GM18907 (cell line): ENCODE results near the gene CLDN24.
A peak's percentile ranks its signal among the peaks of the same experiment; 100 is the strongest.
"Not testable (repeated sequence)": the region's sequence is repeated elsewhere in the genome, so short reads cannot be mapped to it uniquely, and the experiment has no call there.

Source experiments
- ATAC-seq: cut with Tn5 transposase; IDR thresholded peaks from one replicate; pipeline ENCODE4 v1.9.1; 2021; ENCODE audit warnings: mild to moderate bottlenecking, moderate library complexity; ENCODE audit not compliant: unreplicated experiment

CLDN24 gene

DNA sequence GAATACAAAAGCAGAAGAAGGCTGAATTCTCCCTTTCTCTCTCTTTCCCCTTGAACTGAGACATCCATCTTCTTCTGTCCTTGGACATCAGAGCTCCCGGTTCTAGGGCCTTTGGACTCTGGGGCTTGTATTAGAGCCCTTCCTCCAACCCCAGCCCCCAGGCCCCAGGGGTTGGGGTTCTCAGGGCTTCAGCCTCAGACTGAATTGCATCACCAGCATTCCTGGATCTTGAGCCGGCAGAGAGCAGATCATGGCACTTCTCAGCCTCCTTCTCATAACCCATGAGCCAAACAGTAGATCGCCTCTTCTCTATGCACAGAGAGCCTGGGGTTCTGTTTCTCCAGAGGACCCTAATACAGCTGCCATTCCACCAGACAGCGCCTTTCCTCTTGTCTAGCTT is 25.3 kb upstream of the CLDN24 start:
- ATAC-seq = no peak

DNA sequence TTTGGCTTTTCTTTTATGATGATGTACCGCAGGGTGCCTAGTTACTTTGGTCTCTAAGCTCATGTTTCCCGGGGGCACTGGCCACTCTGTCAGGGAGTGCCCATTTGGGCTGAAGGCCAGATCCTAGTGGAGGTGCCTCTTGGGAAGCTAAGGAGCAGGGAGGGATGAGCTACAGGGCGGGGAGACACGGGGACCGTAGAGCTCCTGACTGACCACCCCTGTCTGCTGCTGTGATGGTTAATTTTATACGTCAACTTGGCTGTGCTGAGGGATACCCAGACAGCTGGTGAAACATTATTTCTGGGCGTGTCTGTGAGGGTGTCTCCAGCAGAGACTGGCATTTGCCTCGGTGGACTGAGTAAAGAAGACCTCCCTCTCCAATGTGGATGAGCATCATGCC is 24.9 kb upstream of the CLDN24 start:
- no peak for ATAC-seq

DNA sequence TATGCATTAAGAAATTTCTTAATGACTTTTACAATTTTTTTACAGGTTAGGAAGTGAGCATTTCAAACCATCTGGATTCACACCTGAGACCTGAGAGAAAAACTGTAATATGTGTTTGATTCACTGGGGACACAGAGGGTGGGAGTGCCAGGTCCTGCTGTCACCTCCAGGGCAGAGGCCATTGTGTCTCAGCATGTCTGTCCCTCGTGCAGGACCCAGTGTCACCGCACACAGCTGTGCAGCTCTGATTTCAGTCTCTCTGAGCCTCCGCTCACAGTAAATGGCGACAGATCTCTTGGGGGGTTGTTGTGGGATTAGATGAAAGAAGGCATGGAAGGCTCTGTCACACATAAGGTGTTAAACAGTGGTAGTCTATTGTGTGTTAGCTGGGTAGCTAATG is 23.0 kb upstream of the CLDN24 start:
- ATAC-seq = no peak

- no peak for ATAC-seq
These were observed 22.5 kb upstream of the CLDN24 start for GRCh38 chr4:183344523-183345255.

- no peak for ATAC-seq
These were observed 21.5 kb upstream of the CLDN24 start for GRCh38 chr4:183343730-183344129.

DNA sequence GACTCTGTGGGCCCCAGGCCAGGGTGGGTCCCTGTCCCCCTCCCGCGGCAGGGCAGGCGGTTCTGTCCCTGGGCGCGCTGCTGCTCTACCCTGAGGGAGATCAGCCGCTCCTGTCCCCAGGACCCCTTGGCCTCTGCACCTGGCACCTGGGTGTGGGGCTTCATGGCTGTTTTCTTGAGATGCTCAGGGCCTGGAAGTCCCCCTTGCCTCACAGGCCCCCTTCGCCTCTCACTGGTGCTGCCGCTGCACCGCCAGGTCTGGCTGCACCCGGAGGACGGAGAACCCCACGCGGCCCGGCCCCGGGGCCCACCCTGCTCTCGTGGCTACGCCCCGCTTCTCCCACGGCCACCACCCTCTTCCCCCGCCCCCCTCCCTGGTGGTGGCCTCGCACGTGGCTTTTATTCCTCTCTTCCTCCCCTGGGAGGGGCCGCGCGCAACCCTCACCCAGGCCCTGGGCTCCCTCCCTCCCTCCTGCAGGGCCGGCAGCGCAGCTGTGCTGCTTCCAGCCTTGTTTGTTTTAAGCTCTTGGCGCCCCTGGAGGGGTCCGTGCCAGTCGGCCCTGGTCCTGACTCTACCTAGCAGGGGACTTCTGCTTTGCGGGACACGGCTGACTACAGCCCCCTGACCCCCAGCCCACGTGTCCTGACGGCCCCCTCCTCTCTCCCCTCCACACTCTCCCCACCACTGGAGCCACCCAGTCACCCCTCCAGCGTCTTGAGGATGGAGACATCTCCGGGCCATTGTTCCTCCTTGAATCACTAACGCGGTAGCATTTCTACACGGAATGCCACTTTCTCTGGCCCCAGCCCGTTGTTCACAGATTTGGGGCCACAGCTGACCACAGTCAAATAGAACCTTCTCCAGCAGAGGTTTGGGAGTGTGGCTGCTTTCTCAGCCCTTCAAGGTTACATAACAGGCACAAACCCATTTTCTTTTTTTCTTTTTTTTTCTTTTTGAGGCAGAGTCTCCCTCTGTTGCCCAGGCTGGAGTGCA is 20.6 kb upstream of the CLDN24 start:
- ATAC-seq = peak; percentile 59

GRCh38 chr4:183337833-183338232 is 15.6 kb upstream of the CLDN24 start:
- ATAC-seq = no peak

DNA sequence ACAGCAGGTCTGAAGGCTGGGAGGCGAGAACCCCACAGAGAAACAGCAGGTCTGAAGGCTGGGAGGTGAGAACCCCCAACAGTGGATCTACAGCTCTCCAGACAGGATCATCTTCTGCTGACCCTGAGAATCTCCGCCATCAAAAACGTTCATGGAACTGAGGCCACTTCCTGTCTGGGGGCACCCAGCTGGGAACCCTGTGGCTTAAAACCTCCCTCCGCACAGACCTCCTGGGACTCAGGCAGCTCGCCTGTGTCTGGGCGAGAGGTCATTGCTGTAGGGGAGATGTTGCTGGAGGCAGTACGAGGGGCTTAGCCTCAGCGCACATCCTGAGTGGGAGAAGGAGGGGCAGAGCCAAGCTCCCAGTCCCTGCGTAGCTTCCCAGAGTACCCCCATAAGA is 15.1 kb upstream of the CLDN24 start:
- ATAC-seq = no peak

- no peak for ATAC-seq
These were observed 13.2 kb upstream of the CLDN24 start for GRCh38 chr4:183335369-183335940.

DNA sequence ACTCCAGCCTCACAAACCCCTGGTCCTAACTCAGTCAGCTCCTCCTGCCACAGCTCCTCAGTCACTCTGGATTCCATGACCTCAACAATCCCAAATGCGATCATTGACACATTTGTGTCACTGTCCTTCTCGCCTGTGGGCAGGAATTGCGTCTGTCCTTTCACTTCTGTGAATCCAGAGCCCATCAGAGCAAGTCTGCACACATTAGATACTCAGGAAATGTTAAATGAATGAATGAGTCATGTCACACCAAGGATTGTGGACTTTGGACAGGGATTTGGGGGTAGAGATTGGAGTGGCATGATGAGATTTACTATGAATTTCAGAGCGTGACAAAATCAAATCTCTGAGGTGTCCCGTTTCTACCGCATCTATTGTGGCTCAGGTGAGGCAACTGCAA is 11.8 kb upstream of the CLDN24 start:
- ATAC-seq = no peak

DNA sequence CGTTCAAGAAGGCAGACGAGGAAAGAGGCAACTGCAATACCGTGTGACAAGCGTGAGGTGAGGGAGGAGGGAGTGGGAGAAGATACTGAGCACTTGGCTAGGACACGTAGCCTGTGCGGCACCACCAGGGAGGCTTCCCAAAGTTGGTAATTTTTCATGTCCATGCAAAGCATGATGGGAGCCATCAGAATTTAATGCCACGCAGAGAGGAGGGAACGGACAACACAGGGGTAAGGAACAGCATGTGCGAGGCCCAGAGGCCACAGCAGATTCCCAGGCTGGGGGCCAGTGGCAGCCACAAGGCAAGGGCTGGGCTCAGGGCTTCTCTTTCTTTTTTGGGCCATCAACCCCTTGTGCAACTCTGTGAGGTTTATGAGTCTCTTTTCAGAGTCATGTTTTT is 11.0 kb upstream of the CLDN24 start:
- no peak for ATAC-seq

- ATAC-seq = peak; percentile 45
These were observed 10.2 kb upstream of the CLDN24 start for GRCh38 chr4:183332447-183332846.

DNA sequence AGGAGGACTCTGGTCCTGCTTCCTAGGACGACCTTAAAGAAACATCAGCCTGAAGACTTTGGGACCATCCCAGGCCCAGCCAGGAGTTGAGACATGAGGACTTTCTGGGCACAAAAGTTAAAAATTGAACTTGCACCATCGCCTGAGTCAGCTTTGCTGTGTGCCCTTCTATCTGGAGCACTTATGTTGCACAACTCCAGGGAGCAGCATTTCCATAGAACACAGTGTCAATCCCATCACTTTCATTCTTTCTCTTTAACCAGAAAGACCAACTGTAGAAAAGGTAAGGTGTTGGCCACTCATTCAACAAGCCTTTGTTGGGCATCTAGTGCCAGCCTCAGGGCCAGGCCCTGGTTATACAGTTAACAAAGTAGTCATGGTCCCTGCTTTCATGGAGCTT is 8.6 kb upstream of the CLDN24 start:
- ATAC-seq = no peak

DNA sequence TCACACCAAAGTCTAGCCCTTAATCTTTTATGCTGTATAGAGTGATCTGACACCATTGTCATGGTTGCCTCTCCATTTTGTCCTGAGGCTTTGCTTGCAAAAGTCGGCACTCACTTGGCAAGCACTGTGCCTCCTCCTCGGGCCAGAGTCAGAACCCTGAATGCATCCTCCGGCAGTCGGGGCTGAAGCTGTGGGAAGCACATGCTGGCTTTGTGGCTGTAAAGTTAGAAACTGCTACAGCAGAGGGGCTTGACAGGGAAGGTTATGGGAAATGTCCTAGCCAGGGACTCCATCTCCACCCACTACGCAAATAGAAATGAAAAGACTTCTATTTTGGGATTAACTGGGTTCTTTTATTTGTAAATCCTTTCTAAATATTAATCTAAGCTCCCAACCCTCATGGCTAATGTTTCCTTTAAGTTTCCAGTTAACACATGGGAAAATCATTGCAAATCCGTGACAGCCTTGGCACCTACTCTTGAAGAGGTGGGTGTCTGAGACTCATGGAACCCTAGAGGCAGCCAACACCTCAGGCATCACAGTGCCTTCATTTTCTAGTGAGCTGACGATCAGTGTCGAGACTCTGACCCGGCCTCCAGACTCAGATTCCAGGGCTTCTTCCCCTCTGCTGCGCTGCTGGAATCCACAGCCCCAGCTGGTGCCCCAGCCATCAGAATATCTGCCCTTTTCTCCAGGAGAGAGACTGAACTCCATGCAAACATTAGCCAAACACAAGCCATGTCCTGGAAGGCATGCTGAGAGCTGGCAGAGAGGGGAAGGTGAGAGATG is 7.9 kb upstream of the CLDN24 start:
- no peak for ATAC-seq

- no peak for ATAC-seq
These were observed 7.0 kb upstream of the CLDN24 start for GRCh38 chr4:183329244-183329643.

GRCh38 chr4:183328832-183329231 is 6.6 kb upstream of the CLDN24 start:
- ATAC-seq = no peak

- ATAC-seq = no peak
These were observed 5.6 kb upstream of the CLDN24 start for GRCh38 chr4:183327827-183328226.

GRCh38 chr4:183326853-183327252 is 4.6 kb upstream of the CLDN24 start:
- no peak for ATAC-seq

DNA sequence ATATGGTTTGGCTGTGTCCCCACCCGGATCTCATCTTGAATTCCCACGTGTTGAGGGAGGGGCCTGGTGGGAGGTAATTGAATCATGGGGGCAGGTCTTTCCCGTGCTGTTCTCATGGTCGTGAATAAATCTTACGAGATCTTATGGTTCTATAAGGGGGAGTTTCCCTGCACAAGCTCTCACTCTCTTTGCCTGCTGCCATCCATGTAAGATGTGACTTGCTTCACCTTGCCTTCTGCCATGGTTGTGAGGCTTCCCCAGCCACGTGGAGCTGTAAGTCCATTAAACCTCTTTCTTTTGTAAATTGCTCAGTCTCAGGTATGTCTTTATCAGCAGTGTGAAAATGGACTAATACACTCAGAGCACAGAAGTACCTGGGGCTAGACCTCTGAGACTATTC is 4.2 kb upstream of the CLDN24 start:
- ATAC-seq = not testable (repeated sequence)

DNA sequence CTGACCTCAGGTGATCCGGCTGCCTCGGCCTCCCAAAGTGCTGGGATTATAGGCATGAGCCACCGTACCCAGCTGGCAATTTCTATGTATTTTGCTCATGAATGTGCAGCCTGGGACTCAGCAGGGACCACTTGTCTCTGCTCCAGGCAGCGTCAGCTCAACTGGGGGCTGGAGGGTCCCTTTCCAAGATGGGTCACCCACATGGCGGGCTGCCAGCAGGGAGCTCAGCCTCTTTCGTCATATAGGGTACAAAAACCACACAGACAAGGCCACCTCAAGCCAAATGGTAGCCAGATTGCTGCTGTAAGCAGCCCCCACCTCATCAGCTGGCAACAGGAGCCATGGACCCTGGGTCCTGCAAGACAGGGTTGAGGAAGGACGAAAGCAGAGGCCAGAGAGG is 2.4 kb upstream of the CLDN24 start:
- ATAC-seq = no peak

- ATAC-seq = not testable (repeated sequence)
These were observed 1.8 kb upstream of the CLDN24 start for GRCh38 chr4:183324056-183324455.
